Measurements from ENCODE around the gene FBXO41.
"Not testable (repeated sequence)": the region's sequence is repeated elsewhere in the genome, so short reads cannot be mapped to it uniquely, and the experiment has no call there.

Gene FBXO41

DNA sequence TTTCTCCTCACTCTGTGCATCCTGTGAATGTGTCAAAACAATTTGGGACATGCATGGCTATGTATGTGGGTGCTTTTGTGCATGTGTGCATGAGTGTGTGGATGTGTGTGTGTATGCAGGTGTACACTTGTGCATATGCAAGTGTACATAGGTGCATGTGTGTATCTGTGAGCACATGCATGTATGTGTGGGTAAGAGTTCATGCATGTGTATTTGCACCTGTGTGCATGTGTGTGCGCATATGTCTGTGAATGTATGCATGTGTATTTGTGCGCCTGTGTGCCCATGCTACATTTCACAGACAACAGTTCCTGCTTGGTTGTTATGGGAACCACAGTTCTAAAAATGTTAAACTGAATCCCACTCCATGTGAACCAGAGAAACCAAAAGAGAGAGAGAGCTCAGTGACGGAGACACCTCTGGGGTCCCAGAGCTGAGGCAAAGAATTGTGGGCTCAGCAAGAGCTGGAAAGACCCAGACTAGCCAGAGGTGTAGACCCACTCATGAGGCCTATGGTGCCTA is 1.9 kb upstream of the FBXO41 start:
- no peak for DNase-seq (ENCODE audit: low read depth)

- DNase-seq (ENCODE audit: low read depth): no peak
Observed at GRCh38 chr2:73285159-73285739, 971 bp upstream of the FBXO41 start.

- DNase-seq (ENCODE audit: low read depth): no peak
Observed at GRCh38 chr2:73283545-73284295, 558 bp downstream of the FBXO41 start.

DNA sequence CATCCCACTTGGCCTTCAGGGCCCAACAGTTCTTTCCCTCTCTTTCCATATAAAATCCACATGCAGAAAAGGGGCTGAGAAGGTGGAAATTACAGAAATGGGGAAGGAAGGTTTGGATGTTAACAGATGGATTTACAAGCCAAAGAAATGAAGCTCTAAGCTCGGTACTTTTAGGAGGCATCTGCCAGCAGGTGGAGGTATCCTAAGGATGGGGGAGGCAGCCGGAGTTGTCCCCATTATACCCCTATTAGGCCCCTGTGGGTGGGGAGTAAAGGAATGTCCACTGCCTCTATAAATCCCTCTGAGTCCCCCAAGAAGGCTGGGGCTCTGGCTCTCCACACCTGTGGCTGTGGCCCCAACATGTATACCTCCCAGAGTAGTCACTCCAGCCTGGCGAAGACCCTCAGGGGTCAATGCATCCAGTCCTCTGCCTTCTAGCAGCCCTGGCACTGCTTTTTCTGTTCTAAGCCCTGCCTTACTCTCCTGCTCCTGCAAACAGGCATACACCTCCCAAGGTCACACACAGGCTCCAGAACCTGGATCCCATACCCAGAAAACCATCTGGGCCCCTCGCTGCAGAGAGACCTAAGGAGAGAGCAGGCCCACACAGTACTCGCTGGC is 1.2 kb downstream of the FBXO41 start:
- DNase-seq (ENCODE audit: low read depth): no peak

DNA sequence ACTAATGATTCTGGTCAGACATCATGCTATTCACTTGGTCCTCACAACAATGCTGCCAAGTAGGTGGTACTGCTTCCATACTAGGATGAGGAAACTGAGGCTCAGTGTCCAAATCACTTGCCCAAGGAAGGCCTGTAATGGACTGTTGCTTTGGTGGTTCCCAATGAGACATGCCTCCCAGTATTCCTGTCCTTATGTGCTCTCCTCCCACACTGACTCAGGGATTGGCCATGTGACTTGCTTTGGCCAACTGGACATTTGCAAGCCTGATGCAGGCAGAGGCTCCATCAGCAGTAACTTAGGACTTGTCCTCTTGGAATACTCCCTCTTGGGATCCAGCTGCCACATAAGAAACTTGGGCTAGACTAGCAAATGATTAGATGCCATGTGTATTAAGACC is 3.0 kb downstream of the FBXO41 start:
- no peak for DNase-seq (ENCODE audit: low read depth)

DNA sequence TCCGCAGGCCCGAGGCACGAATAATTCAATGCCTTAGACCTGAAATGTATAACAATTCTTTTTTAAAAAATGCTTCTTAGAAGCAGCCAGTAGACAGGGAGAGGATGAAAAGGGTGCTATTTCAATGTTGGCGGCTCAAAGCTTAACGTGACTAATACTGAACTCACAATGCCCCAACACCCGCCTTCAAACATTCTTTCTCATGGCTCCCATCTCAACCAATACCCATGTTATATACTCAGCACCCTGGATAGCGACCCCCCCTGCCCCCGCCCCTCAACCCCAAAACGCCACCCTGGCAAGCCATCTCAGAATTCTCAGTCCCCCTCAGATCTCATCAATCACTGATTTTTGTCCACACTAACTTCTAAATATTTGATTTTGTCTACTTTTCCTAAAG is 4.4 kb downstream of the FBXO41 start:
- DNase-seq (ENCODE audit: low read depth): no peak

GRCh38 chr2:73272270-73272669 is 12.0 kb downstream of the FBXO41 start:
- no peak for DNase-seq (ENCODE audit: low read depth)

DNA sequence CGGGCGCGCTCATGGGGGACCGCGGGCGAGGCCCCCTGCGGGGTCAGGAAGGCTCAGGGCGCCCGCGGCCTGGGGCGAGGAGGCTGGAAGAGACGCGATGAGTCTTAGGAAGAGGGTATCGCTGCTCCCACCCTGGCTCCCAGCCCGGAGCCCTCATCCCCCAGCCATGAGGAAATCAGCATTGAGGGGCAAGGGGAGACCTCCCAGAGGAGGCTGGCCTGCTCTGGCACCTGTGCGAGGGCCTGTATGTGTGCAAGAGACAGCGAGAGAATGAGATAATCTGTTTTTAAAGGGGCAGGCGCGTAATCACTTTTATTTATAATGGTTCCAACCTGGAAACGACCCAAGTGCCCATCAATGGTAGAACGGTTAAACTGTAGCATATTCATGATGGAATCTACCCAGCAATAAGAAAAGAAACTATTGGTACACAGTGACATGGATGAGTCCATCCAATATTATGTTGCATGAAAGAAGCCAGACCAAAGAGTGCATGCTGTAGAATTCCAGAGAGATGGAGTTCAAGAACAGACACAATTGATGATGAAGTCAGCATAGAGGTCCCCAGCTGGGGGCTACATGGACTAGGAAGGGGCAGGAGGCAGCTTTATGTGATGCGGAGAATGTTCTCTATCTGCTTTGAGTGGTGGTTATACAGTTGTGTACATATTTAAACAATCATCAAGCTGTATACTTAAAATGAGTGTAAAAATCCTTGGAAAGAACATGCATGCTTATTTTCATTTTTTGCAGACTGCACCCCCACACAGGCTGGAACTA is 14.4 kb downstream of the FBXO41 start:
- DNase-seq (ENCODE audit: low read depth): no peak

GRCh38 chr2:73268830-73269685 is 15.2 kb downstream of the FBXO41 start:
- DNase-seq (ENCODE audit: low read depth): no peak

- DNase-seq (ENCODE audit: low read depth): no peak
Observed at GRCh38 chr2:73268366-73268829, 15.9 kb downstream of the FBXO41 start.

- DNase-seq (ENCODE audit: low read depth): no peak
Observed at GRCh38 chr2:73267008-73267407, 17.3 kb downstream of the FBXO41 start.

GRCh38 chr2:73266061-73266901 is 18.0 kb downstream of the FBXO41 start:
- DNase-seq (ENCODE audit: low read depth): no peak

DNA sequence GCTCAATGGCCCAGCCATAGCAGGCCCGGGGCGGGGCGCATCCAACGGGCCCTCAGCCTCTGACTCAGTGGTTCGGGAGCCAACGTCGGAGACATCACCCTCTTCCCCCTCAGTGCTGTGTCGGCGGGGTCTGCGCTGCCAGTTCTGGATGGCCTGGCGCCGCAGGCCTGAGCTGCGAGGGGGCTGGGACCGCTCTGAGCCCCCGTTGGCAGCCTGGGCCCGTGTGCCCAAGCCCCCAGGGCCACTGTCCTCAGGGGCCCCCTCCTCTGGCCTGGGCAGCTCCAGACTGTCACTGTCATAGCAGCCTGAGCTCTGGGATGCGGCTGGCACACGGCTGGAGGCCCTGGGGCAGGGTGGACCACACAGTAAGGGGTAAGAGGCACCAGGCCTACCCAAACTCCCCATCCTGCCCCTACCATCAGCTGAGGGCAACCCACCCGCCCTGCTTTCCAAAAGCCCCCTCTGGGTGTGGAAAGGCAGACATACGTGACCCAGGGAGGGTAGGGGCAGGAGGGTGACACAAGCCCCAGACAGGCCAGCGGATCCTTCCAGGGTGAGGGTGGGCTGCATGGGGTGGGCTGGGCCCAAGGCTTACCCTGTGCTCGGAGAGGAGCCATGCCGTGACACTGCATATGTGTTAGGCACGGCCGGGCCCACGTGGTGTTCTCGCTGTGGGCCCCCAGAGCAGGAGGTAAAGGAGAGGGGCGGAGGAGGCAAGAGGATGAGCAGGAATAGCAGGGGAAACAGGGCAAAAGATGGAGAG is 18.8 kb downstream of the FBXO41 start:
- no peak for DNase-seq (ENCODE audit: low read depth)

DNA sequence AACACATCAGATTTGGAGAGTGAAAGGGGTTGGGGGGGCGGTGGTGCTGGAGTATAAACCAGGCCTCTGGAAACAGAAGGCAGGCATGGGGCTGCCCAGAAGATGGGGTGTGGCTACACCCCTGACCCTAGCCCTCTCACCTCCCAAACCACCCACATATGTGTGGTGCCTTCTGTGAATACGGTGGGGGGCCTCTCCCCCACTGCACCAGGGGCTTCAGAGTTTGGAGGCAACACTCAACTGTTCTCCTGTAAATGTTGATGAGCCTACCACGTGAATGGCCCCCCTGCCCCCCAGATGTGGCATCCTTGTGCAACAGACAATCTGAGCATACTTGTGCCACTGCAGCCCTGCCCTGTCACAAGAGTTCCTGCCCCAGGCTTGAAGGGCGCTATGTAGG is 19.5 kb downstream of the FBXO41 start:
- no peak for DNase-seq (ENCODE audit: low read depth)

- no peak for DNase-seq (ENCODE audit: low read depth)
Observed at GRCh38 chr2:73264332-73264606, 20.0 kb downstream of the FBXO41 start.

- no peak for DNase-seq (ENCODE audit: low read depth)
Observed at GRCh38 chr2:73263540-73264331, 20.5 kb downstream of the FBXO41 start.

DNA sequence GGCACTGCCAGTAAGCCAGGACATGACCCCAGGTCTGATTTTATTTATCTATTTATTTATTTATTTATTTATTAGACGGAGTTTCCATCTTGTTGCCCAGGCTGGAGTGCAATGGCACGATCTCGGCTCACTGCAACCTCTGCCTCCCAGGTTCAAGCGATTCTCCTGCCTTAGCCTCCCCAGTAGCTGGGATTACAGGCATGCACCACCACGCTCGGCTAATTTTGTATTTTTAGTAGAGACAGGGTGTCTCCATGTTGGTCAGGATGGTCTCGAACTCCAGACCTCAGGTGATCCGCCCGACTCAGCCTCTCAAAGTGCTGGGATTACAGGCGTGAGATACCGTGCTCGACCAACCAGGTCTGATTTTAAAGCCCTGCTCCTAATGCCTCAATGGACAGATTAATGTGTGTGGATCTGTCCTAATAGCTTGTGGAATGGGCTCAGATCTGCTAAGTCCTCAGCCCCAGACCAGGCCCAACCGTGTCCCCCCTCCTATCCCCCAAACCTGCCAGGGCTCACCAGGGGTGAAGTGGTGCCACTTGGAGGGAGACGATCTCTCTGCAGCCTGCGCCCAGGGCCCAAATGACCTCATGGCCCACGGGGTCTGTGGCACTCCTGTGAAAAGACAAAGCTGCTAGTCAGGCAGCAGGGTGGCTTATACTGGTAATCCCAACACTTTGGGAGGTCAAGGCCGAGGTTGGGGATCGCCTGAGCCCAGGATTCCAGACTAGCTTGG is 21.4 kb downstream of the FBXO41 start:
- DNase-seq (ENCODE audit: low read depth): not testable (repeated sequence)

DNA sequence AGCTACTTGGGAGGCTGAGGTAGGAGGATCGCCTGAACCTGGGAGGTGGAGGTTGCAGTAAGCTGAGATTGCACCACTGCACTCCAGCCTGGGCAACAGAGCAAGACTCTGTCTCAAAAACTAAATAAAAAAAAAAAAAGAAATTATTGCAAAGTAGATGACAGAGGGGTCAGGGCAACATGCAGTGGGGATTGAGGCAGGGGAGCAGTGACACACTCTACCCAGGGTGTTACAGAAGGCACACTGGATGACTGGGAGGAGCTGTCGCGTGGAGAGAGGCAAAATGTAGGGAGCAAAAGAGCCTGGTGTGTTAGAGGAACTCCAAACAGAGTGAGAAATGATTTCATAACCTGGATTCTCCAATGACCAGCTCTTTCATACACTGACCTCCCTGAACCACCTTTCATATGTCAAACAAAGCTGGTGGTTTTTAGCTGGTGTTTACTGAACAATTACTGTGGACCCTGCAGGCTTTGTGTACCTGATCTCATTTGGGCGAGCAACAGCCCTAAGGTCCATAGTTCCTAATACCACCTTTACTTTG is 22.1 kb downstream of the FBXO41 start:
- no peak for DNase-seq (ENCODE audit: low read depth)
